IMR-90 (cell line): ENCODE measurements around the gene SYMPK. TPM values are rescaled to one million over a fixed set of nuclear protein-coding genes. Genes with fewer than 3 reads are reported as not detected.

Experiments
- ATAC-seq: fragments of 200-7000 bp; cut with Tn5 transposase; 2 replicates; pipeline ENCODE4 v1.9.1; 2020; ENCODE audit warnings: low read depth, mild to moderate bottlenecking, moderate library complexity
- BruUV-seq: library from RNA; stranded (reverse); fragments of 400-500 nt; replicated peaks from 2 replicates; lab custom pipeline; 2021; lab: Mats Ljungman, UMichigan
- CTCF ChIA-PET: fragments of 300-600 bp; formaldehyde crosslinking; extraction: SDS; loops from one replicate; lab custom pipeline; 2021; ENCODE audit warnings: antibody characterized with exemption; lab: Yijun Ruan, JAX
- POLR2A ChIA-PET: fragments of 300-600 bp; sonication (Branson Sonifier 250); formaldehyde crosslinking; loops from one replicate; lab custom pipeline; 2022; ENCODE audit warnings: antibody characterized with exemption; ENCODE audit not compliant: unreplicated experiment; lab: Charles Lee
- DNase-seq: peaks from one replicate; pipeline ENCODE4 v3.0.0; 2013
- H2AFZ ChIP-seq: replicated peaks from 2 replicates; pipeline ENCODE3; 2013; ENCODE audit warnings: low read length, mild to moderate bottlenecking; ENCODE audit not compliant: poor library complexity
- H2AK5ac ChIP-seq: 2 replicates; pipeline ENCODE4 v1.6.1; 2013; ENCODE audit warnings: low read depth, low read length, inconsistent platforms
- H2AK9ac ChIP-seq: replicated peaks from 2 replicates; pipeline ENCODE3; 2013; ENCODE audit warnings: mild to moderate bottlenecking, low read depth, low read length, moderate library complexity; ENCODE audit not compliant: poor library complexity
- H2BK120ac ChIP-seq: 2 replicates; pipeline ENCODE4 v1.6.1; 2013; ENCODE audit warnings: low read depth, low read length, inconsistent platforms
- H2BK15ac ChIP-seq: 3 replicates; pipeline ENCODE4 v1.6.1; 2013; ENCODE audit warnings: low read depth, low read length, inconsistent platforms
- H2BK20ac ChIP-seq: 2 replicates; pipeline ENCODE4 v1.6.1; 2013; ENCODE audit warnings: low read depth, mild to moderate bottlenecking, inconsistent platforms, low read length, moderate library complexity
- H2BK5ac ChIP-seq: 2 replicates; pipeline ENCODE4 v1.6.1; 2013; ENCODE audit warnings: mild to moderate bottlenecking, low read depth, low read length, inconsistent platforms; ENCODE audit not compliant: poor library complexity, severe bottlenecking
- H3K14ac ChIP-seq: replicated peaks from 2 replicates; pipeline ENCODE4 v1.6.1; 2013; ENCODE audit warnings: low read depth, low read length, inconsistent platforms
- H3K18ac ChIP-seq: 2 replicates; pipeline ENCODE4 v1.6.1; 2013; ENCODE audit warnings: low read depth, low read length, control low read depth
- H3K23ac ChIP-seq: 2 replicates; pipeline ENCODE4 v1.6.1; 2013; ENCODE audit warnings: low read depth, low read length, inconsistent platforms
- H3K27ac ChIP-seq: 2 replicates; pipeline ENCODE4 v1.5.1; 2013; ENCODE audit warnings: mild to moderate bottlenecking, control low read depth, low read length; ENCODE audit not compliant: insufficient read depth
- H3K27me3 ChIP-seq: 2 replicates; pipeline ENCODE4 v1.6.1; 2013; ENCODE audit warnings: low read length; ENCODE audit not compliant: control insufficient read depth, insufficient read depth
- H3K36me3 ChIP-seq: 2 replicates; pipeline ENCODE4 v1.6.1; 2013; ENCODE audit warnings: low read length, mixed read lengths; ENCODE audit not compliant: control insufficient read depth, insufficient read depth
- H3K4ac ChIP-seq: 2 replicates; pipeline ENCODE4 v1.6.1; 2013; ENCODE audit warnings: low read depth, low read length, inconsistent platforms
- H3K4me1 ChIP-seq: 2 replicates; pipeline ENCODE4 v1.6.1; 2013; ENCODE audit warnings: low read length, mixed read lengths; ENCODE audit not compliant: control insufficient read depth, insufficient read depth
- H3K4me2 ChIP-seq: 2 replicates; pipeline ENCODE4 v1.6.1; 2013; ENCODE audit warnings: low read depth, mild to moderate bottlenecking, control low read depth, low read length, moderate library complexity
- H3K4me3 ChIP-seq: 2 replicates; pipeline ENCODE4 v1.5.1; 2013; ENCODE audit warnings: low read depth, mild to moderate bottlenecking, control low read depth, low read length, moderate library complexity; ENCODE audit not compliant: insufficient read depth
- H3K56ac ChIP-seq: 2 replicates; pipeline ENCODE4 v1.6.1; 2013; ENCODE audit warnings: low read length, inconsistent platforms; ENCODE audit not compliant: insufficient read depth; ENCODE audit errors: extremely low read depth
- H3K79me1 ChIP-seq, 2 experiments: 2 replicates each; pipeline ENCODE4 v1.6.1; 2013; ENCODE audit warnings: low read length in 2 of 2, inconsistent platforms in 1 of 2, low read depth in 1 of 2
- H3K9ac ChIP-seq: 2 replicates; pipeline ENCODE4 v1.6.1; 2013; ENCODE audit warnings: low read depth, low read length, control low read depth
- H3K9me1 ChIP-seq: 2 replicates; pipeline ENCODE4 v1.6.1; 2013; ENCODE audit warnings: low read length, inconsistent platforms; ENCODE audit not compliant: insufficient read depth
- H3K9me3 ChIP-seq: 2 replicates; pipeline ENCODE4 v1.6.1; 2013; ENCODE audit warnings: low read length; ENCODE audit not compliant: control insufficient read depth, insufficient read depth
- H4K20me1 ChIP-seq: 2 replicates; pipeline ENCODE4 v1.6.1; 2013; ENCODE audit warnings: low read length, inconsistent platforms; ENCODE audit not compliant: insufficient read depth
- H4K5ac ChIP-seq: 2 replicates; pipeline ENCODE4 v1.6.1; 2013; ENCODE audit warnings: mild to moderate bottlenecking, low read depth, low read length, control low read depth
- H4K8ac ChIP-seq, 2 experiments: 2 replicates each; pipeline ENCODE4 v1.6.1; 2013; ENCODE audit warnings: low read depth in 2 of 2, low read length in 2 of 2, control low read depth in 1 of 2, inconsistent platforms in 1 of 2
- H4K91ac ChIP-seq: 2 replicates; pipeline ENCODE4 v1.6.1; 2013; ENCODE audit warnings: low read depth, low read length, inconsistent platforms; ENCODE audit not compliant: insufficient read depth
- CEBPB ChIP-seq: IDR thresholded peaks from 2 replicates; pipeline ENCODE4 v1.6.1; 2012; ENCODE audit warnings: low read depth, low read length, improper control_type of control experiment
- ELK1 ChIP-seq: fragments of 150-350 bp; IDR thresholded peaks from 2 replicates; pipeline ENCODE4 v1.6.1; 2016; ENCODE audit warnings: low read depth, mild to moderate bottlenecking, low read length, moderate library complexity, borderline replicate concordance
- MAFK ChIP-seq: IDR thresholded peaks from 2 replicates; pipeline ENCODE4 v1.6.1; 2012; ENCODE audit warnings: low read depth, low read length, improper control_type of control experiment
- MAZ ChIP-seq: IDR thresholded peaks from 2 replicates; pipeline ENCODE4 v1.6.1; 2012; ENCODE audit warnings: low read depth, mild to moderate bottlenecking, low read length, improper control_type of control experiment, moderate library complexity, borderline replicate concordance
- MXI1 ChIP-seq: IDR thresholded peaks from 2 replicates; pipeline ENCODE4 v1.6.1; 2012; ENCODE audit warnings: low read depth, mild to moderate bottlenecking, low read length, moderate library complexity, borderline replicate concordance
- NFE2L2 ChIP-seq: fragments of 150-350 bp; IDR thresholded peaks from 2 replicates; pipeline ENCODE4 v1.6.1; 2016; ENCODE audit warnings: low read depth, mild to moderate bottlenecking, low read length
- RCOR1 ChIP-seq: IDR thresholded peaks from 2 replicates; pipeline ENCODE4 v1.6.1; 2012; ENCODE audit warnings: mild to moderate bottlenecking, low read length, improper control_type of control experiment; ENCODE audit not compliant: insufficient replicate concordance
- RFX5 ChIP-seq: IDR thresholded peaks from 2 replicates; pipeline ENCODE4 v1.8.0; 2012; ENCODE audit warnings: low read depth, mild to moderate bottlenecking, low read length, moderate library complexity
- SMC3 ChIP-seq: fragments of 150-350 bp; IDR thresholded peaks from 2 replicates; pipeline ENCODE4 v1.6.1; 2016; ENCODE audit warnings: low read depth, mild to moderate bottlenecking, antibody characterized with exemption, low read length, moderate library complexity
- WGBS, 2 experiments: methylation state at CpG; one replicate each; pipeline versions ENCODE4 v1.1.5 to v1.1.7; 2013; ENCODE audit warnings: missing lambda C conversion rate in 2 of 2; ENCODE audit not compliant: insufficient read length in 1 of 2; ENCODE audit errors: extremely low coverage in 2 of 2; 5-methylcytosine and 5-hydroxymethylcytosine counted together
- dilution Hi-C: fragments of 300-500 bp; cut with HindIII; formaldehyde crosslinking; loops from one replicate; pipeline ENCODE4 v1.14.3; 2018; ENCODE audit warnings: low sequenced_read_pairs; ENCODE audit not compliant: unreplicated experiment
- in situ Hi-C: fragments of 300-500 bp; cut with MboI; formaldehyde crosslinking; loops from 3 replicates; pipeline ENCODE4 v1.14.3; 2019; ENCODE audit warnings: low sequenced_read_pairs, inconsistent platforms, mixed read lengths
- intact Hi-C: fragments of 100-400 bp; cut with micrococcal nuclease; formaldehyde crosslinking; loops from 2 replicates; pipeline ENCODE4 v1.10.0; 2022
- polyA plus RNA-seq, 3 experiments: library from polyadenylated mRNA; depleted of rRNA; stranded (reverse); fragments of >200 nt; gene quantifications; 2 replicates each; pipeline ENCODE4 v1.2.3, GENCODE V29; 2012; ENCODE audit warnings: low replicate concordance in 1 of 3
- total RNA-seq: library from RNA; depleted of rRNA; stranded (reverse); fragments of >200 nt; gene quantifications from 2 replicates; pipeline ENCODE4 v1.2.3, GENCODE V29; 2012

Gene SYMPK
- total and polyA plus RNA-seq, 2 of the 4 experiments (the other 2 are of a cell fraction) = 35.3 to 71.5 TPM

GRCh38 chr19:45885556-45886426, 22.8 kb upstream of the SYMPK start, which contains the start of gene IRF2BP1:
Gene IRF2BP1 (minus strand): TSS chr19:45886141. CDS start chr19:45885774, 367 bp downstream.
- Histone ChIP-seq H4K91ac (peak within 1 kb of the TSS; percentile 97), H3K79me1 (peaks cover 8 to 30% of the 10 kb centered on the region in 2 experiments), H3K27me3 (no peaks in the 10 kb centered on the region), H3K18ac (peak within 1 kb of the TSS; percentile 68), H2AK5ac (peak within 1 kb of the TSS; percentile 85), H2BK20ac (no peak within 1 kb of the TSS), H3K9ac (peak within 1 kb of the TSS; percentile 89), H3K9me3 (no peaks in the 10 kb centered on the region), H3K56ac (peak within 1 kb of the TSS; percentile 75), H3K14ac (peak within 1 kb of the TSS; percentile 98), H2BK5ac (peak within 1 kb of the TSS; percentile 86), H3K27ac (peak within 1 kb of the TSS; percentile 92), H4K20me1 (peaks cover 15% of the 10 kb centered on the region), H2AFZ (peak within 1 kb of the TSS; percentile 95), H3K36me3 (peaks cover 8% of the 10 kb centered on the region; the same call in 1 of the 2 replicates), H3K4me3 (peak within 1 kb of the TSS; percentile 74), H3K4me1 (peaks cover 10% of the 10 kb centered on the region), H3K23ac (peak within 1 kb of the TSS; percentile 65), H2BK15ac (peak within 1 kb of the TSS; percentile 55; the same call in 1 of the 3 replicates), H2AK9ac (peak within 1 kb of the TSS; percentile 93), H3K9me1 (peaks cover 6% of the 10 kb centered on the region; the same call in 1 of the 2 replicates), H3K4me2 (peak within 1 kb of the TSS; percentile 86), H3K4ac (peak within 1 kb of the TSS; percentile 97), H2BK120ac (peak within 1 kb of the TSS; percentile 75), H4K5ac (peak within 1 kb of the TSS; percentile 86), H4K8ac (peak within 1 kb of the TSS; percentile 99 to 100)
- ChIA-PET POLR2A (no interaction called here), CTCF (no interaction called here)
- DNase-seq (peak; percentile 91), ATAC-seq (peak; percentile 76)
- intact Hi-C loops = loop anchor here (2.0 to 5.0 kb wide), 2 partner anchors 23 to 112 kb away; partner anchors contain the start of genes CCDC61 and SYMPK
- dilution Hi-C loops = no loop called here
- TF ChIP-seq RFX5 = no peak
- peak; percentile 89 for TF ChIP-seq CEBPB
- no peak for TF ChIP-seq MAFK
- no peak for TF ChIP-seq NFE2L2
- no peak for TF ChIP-seq SMC3
- TF ChIP-seq ELK1 = no peak
- TF ChIP-seq MXI1 = peak; percentile 9; the same call in 1 of the 2 replicates
- TF ChIP-seq MAZ = peak; percentile 44; the same call in 1 of the 2 replicates
- peak; percentile 82 for TF ChIP-seq RCOR1
- whole genome bisulfite sequencing, 2 experiments = 2% methylated on average over 44 of the region's 107 CpGs; no CpG with 5 or more reads in 1 of the 2 experiments
- BruUV-seq = no TSS peak
- in situ Hi-C loops = no loop called here
